Stimulated activated CD8-positive, alpha-beta memory T cell treated with anti-CD3 and anti-CD28 coated beads, Interleukin-15, amount 100 ng/mL, for 4 hours (primary cell): ENCODE data around the gene SBK2.

Source experiments
- DNase-seq, 2 donors: peaks; one replicate each; pipeline ENCODE4 v3.0.0-alpha.2; 2020; ENCODE audit warnings: low read depth in 2 of 2

The SBK2 gene

DNA sequence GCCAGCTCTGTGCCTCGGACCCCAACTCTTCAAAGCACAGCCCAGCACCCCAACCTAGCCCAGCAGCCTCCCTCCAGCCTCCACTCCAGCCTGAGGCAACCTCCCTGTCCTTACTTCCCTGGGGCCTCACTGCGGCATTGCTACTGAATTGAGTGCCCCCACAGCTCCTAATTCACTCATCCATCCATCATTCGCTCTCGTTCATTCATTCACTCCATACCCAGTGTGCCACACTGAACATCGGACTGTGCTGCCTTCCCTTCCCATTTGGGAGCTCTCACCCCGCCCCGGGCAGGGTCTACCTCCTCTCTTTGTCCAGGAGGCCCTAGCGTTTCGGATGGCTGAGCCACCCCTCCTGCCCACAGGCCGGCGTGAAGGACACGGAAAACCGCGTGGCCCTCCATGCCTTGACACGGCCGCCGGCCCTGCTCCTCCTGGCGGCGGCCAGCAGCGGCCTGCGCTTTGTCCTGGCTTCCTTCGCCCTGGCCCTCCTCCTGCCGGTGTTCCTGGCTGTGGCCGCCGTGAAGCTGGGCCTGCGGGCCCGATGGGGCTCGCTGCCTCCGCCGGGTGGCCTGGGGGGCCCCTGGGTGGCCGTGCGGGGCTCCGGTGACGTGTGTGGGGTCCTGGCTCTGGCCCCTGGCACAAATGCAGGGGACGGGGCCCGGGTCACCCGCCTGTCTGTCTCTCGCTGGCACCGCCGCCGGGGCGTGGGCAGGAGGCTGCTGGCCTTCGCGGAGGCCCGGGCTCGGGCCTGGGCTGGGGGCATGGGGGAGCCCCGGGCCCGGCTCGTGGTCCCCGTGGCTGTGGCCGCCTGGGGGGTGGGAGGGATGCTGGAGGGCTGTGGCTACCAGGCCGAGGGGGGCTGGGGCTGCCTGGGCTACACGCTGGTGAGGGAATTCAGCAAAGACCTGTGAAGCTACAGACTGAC is 50.6 kb downstream of the SBK2 start:
- DNase-seq, result no peak

DNA sequence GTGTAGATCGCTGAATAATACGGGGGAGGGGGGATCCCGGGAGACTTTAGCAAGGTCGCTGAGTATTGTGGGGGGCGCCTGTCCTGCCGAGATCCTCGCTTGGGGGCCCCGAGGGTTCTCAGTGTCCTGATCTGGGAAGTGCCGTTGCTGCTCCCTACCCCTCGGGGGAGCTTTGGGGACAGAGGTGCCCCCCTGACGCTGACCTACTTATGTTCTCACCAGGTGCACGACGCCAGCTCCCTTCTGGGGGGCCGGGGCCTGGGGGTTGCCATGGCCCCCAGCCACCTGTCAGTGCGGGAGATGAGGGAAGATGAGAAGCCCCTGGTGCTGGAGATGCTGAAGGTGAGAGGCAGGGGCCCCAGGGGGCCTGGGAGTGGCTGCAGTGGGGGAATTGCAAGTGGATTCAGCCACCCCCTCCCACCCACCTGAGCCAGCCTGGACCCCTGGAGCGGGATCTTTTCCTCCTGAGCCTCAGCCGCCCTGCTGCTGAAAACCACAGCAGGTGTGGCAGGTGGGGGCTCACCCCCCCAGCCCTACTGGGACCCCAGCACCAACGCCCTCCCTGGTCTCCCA is 51.4 kb downstream of the SBK2 start:
- DNase-seq, result no peak

DNA sequence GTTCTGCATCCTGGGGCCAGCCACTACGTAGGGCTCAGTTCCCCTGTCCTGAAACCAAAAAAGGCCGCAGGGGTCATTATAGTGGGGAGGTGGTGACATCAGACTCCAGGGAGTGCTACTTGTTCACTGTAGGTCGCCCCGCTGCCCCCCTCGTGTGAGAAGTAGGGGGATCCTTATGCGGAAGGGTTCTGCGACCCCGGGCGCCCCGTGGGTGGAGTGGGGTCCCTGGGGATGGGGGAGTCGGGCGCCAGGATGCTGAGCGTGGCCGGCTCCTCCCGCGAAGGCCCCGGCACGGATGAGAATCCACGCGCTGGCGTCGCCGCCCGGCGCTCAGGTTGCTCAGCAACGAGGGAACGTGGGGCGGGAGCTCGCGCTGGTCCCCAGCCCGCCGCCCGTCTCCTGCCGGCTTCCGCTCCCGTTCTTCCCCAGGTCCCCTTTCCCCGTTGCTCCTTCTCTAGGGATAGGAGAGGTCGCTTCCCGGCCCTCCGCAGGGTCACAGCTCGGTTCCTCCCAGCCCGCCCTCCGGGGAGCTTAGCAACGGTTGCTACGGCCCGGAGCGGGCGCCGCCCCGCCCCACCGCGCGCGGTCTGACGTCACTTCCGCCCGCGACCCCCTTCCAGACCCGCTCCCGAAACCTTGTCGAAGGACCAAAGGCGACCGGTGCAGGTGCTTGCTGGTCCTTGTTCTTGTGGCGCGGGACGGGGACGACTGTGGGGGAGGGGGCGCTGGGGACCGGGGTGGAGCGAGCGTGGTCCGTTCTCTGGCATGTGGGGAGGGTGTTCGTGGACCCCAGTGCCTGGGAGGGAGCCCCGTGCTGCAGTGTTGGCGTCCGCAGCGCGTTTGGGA is 52.1 kb downstream of the SBK2 start, which contains the start of gene NAT14:
Gene NAT14, plus strand, starts transcription at position 596 of the 846 bp plus-strand sequence. CDS start 521 bp downstream, outside the sequence.
- DNase-seq, result peak in 1 of 2 donors; percentile 46

DNA sequence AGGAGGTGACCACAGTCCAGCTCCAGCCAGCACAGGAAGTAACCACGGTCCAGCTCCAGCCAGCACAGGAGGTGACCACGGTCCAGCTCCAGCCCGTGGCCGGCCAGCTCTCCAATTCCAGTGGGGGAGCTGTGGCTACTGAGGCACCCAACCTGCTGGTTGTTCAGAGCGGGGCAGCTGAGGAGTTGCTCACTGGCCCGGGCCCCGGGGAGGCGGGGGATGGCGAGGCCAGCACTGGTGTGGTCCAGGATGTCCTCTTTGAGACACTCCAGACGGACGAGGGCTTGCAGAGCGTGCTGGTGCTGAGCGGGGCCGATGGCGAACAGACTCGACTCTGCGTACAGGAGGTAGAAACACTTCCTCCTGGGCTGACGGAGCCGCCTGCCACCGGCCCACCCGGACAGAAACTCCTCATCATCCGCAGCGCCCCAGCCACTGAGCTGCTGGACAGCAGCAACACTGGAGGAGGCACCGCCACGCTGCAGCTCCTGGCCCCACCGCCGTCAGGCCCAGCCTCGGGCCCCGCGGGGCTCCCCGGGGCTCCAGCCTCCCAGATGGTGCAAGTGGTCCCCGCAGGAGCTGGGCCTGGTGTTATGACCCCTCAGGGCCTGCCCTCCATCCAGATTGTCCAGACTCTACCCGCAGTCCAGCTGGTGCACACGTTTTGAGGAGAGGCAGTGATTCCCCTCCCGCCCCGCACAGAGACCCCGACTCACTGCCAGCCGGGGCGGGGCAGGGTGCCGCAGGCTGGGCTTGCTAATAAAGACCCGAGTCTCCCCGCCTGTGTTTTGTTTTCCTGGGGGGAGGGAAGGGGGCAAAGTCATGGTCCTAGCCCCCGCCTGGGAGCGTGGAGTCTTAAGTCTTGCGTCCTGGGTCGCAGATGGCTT is 53.0 kb downstream of the SBK2 start:
- DNase-seq, result no peak

DNA sequence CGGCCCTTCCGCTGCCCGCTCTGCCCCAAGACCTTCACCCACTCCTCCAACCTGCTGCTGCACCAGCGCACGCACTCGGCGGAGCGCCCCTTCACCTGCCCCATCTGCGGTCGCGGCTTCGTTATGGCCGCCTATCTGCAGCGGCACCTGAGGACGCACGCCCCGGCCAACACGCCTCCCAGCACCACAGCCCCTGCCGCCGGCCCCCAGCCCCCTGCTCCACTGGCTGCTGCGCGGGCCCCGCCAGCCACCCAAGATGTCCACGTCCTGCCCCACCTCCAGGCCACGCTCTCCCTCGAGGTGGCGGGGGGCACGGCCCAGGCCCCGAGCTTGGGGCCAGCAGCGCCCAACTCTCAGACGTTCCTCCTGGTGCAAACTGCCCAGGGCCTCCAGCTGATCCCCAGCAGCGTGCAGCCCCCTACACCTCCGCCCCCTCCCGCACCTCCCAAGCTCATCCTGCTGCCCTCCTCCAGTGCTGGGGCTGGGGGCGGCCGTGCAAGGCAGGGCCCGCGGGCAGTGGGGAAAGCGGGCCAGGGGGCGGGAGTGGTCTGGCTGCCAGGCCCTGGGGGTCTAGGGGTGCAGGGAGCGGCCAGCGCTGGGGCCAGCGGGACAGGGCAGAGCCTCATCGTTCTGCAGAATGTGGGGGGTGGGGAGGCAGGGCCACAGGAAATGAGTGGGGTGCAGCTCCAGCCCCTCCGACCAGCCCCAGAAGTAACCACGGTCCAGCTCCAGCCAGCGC is 53.8 kb downstream of the SBK2 start:
- no peak for DNase-seq

DNA sequence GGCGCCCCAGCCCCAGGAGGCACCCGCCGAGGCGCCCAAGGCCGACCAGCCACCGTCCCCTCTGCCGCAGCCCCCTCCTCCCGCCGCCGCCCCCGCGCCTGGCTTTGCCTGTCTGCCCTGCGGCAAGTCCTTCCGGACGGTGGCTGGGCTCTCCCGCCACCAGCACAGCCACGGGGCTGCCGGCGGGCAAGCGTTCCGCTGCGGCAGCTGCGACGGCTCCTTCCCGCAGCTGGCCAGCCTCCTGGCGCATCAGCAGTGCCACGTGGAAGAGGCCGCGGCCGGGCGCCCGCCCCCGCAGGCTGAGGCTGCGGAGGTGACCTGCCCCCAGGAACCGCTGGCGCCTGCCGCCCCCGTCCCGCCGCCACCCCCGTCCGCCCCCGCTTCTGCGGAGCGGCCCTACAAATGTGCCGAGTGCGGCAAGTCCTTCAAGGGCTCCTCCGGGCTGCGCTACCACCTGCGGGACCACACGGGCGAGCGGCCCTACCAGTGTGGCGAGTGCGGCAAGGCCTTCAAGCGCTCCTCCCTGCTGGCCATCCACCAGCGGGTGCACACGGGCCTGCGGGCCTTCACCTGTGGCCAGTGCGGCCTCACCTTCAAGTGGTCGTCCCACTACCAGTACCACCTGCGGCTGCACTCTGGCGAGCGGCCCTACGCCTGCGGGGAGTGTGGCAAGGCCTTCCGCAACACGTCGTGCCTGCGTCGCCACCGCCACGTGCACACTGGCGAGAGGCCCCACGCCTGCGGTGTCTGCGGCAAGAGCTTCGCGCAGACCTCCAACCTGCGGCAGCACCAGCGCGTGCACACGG is 54.6 kb downstream of the SBK2 start:
- no peak for DNase-seq

DNA sequence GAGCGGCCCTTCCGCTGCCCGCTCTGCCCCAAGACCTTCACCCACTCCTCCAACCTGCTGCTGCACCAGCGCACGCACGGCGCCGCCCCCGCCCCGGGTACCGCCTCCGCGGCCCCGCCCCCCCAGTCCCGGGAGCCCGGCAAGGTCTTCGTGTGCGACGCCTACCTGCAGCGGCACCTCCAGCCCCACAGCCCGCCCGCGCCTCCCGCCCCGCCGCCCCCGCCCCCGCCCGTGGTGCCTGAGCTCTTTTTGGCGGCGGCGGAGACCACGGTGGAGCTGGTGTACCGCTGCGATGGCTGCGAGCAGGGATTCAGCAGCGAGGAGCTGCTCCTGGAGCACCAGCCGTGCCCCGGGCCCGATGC is 55.2 kb downstream of the SBK2 start:
- DNase-seq, result no peak

DNA sequence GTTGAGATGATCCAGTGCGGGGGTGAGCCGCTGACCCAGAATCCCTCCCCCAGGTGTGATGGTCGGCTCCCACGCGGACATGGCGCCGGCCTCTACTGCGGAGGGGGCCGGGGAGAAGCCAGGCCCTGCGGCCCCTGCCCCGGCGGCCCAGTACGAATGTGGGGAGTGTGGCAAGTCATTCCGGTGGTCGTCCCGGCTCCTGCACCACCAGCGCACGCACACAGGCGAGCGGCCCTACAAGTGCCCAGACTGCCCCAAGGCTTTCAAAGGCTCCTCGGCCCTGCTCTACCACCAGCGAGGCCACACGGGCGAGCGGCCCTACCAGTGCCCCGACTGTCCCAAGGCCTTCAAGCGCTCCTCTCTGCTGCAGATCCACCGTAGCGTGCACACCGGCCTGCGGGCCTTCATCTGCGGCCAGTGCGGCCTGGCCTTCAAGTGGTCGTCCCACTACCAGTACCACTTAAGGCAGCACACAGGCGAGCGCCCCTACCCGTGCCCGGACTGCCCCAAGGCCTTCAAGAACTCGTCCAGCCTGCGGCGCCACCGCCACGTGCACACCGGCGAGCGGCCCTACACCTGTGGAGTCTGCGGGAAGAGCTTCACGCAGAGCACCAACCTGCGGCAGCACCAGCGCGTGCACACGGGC is 55.7 kb downstream of the SBK2 start:
- no peak for DNase-seq

DNA sequence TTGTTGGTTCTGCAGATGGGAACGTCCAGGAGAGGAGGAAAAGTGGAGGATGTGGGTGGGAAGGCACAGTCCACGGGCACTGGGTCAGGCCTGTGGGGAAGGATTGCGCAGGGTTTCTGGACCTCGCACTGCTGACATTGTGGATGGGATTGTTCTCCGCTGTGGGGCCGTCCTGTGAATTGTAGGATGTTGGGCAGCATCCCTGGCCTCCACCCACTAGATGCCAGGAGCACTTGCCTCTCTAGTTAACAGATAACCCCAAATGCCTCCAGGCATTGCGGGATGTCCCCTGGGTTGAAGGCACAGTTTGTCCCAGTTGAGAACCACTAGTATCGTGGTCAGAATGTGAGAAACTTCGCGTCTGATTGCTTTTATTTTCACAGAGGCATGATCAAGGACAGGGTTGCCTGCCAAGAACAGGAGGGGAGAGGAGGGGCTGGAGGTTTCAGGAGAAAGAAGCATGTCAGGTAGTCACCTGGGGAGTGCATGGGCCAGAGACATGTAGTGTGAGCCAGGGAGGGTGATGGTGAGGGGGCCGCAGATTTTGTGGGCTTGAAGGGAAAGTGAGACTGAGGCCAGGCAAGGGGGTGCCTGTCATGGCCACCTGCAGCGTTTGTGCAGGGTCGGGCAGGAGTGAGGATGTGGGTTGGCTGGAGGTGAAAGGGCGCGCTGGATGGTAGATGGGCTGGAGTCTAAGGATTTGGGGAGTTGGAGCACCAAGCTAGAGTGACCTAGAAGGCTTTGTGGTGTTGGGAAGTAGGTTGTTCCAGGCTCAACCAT is 57.3 kb downstream of the SBK2 start:
- no peak for DNase-seq

DNA sequence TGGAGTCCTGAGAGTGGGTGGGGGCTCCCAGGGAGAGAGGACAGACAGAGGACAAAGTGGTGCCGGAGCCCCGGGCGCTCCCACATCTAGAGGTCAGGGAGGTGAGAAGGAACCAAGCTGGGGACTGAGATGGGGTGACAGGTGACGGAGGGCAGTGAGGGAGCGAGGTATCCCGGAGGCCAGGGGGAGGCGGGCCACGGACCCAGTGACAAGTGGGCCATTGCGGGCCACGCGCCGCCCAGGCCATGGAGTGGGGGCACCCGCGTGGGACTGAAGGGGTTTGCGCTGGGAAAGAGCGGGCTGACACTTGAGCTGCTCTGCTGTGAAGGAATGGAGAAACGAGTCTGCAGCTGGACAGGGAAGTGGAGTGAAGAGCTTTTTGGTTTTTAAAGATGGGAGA is 57.9 kb downstream of the SBK2 start:
- DNase-seq, result no peak
